ENCODE results near the gene MKX.
"Not testable (repeated sequence)": the region's sequence is repeated elsewhere in the genome, so short reads cannot be mapped to it uniquely, and the experiment has no call there.

The MKX gene

DNA sequence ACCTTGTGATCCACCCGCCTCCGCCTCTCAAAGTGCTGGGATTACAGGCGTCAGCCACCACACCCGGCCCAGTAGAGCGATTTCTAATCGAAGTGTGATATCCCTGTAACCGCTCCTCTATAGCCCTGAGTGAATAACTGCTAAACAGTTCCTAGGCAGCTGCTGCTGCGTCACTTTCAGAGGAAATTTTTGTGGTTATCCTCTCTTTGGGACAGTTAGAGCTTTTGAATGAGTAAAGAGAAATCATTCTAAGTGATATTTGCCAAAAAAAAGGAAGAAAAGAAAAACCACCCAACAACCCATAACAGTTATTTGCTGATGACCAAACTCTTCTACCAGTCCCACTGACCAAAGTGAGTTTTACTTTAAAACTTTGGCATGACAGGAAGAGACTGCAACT lies 59.9 kb downstream of the MKX start:
- Histone ChIP-seq H3K36me3 (no peaks in the 10 kb centered on the region), H3K4me3 (ENCODE audit: low read depth, low read length) (no peak overlapping the region), H3K27me3 (no peaks in the 10 kb centered on the region; the same call in 1 of the 2 replicates), H3K4me1 (no peaks in the 10 kb centered on the region), H3K9me3 (no peaks in the 10 kb centered on the region)
- DNase-seq, result no peak
- TF ChIP-seq, protein P1, sequence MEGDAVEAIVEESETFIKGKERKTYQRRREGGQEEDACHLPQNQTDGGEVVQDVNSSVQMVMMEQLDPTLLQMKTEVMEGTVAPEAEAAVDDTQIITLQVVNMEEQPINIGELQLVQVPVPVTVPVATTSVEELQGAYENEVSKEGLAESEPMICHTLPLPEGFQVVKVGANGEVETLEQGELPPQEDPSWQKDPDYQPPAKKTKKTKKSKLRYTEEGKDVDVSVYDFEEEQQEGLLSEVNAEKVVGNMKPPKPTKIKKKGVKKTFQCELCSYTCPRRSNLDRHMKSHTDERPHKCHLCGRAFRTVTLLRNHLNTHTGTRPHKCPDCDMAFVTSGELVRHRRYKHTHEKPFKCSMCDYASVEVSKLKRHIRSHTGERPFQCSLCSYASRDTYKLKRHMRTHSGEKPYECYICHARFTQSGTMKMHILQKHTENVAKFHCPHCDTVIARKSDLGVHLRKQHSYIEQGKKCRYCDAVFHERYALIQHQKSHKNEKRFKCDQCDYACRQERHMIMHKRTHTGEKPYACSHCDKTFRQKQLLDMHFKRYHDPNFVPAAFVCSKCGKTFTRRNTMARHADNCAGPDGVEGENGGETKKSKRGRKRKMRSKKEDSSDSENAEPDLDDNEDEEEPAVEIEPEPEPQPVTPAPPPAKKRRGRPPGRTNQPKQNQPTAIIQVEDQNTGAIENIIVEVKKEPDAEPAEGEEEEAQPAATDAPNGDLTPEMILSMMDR (IDR thresholded peaks at IDR 0.05; ENCODE audit: low read depth, low read length), result no peak

DNA sequence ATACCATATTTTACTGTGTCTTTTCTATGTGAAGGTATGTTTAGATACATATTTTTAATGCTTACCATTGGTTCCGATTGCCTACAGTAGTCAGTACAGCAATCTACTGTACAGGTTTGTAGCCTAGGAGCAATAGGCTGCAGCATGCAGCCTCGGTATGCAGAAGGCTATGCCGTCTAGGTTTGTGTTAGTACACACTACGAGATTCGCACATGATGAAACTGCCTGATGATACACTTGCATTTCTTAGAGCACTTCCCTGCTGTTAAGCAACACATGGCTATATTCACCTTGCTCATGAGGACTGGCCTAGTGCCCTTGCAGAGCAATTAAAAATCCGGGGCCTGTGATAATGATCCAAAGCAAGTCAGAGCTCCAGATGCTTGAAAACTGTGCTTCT lies 62.4 kb downstream of the MKX start:
- no peak for DNase-seq
- Histone ChIP-seq H3K27me3 (peaks cover 5% of the 10 kb centered on the region), H3K4me3 (ENCODE audit: low read depth, low read length) (no peak overlapping the region), H3K4me1 (no peaks in the 10 kb centered on the region), H3K36me3 (no peaks in the 10 kb centered on the region), H3K9me3 (no peaks in the 10 kb centered on the region)
- TF ChIP-seq, protein P1 (IDR thresholded peaks at IDR 0.05; ENCODE audit: low read depth, low read length), result no peak

DNA sequence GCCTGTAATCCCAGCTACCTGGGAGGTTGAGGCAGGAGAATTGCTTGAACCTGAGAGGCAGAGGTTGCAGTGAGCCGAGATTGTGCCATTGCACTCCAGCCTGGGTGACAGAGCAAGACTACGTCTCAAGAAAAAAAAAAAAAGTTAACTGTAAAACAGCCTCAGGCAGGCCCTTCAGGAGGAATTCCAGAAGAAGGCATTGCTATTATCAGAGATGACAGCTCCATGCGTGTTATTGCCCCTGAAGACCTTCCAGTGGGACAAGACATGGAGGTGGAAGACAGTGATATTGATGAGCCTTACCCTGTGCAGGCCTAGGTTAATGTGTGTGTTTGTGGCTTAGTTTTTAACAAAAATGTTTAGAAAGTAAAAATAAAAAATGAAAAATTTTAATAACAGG lies 63.8 kb downstream of the MKX start:
- not testable (repeated sequence) for H3K9me3 ChIP-seq; DNase-seq; H3K4me3 ChIP-seq (ENCODE audit: low read depth, low read length); H3K4me1 ChIP-seq; H3K27me3 ChIP-seq; H3K36me3 ChIP-seq

DNA sequence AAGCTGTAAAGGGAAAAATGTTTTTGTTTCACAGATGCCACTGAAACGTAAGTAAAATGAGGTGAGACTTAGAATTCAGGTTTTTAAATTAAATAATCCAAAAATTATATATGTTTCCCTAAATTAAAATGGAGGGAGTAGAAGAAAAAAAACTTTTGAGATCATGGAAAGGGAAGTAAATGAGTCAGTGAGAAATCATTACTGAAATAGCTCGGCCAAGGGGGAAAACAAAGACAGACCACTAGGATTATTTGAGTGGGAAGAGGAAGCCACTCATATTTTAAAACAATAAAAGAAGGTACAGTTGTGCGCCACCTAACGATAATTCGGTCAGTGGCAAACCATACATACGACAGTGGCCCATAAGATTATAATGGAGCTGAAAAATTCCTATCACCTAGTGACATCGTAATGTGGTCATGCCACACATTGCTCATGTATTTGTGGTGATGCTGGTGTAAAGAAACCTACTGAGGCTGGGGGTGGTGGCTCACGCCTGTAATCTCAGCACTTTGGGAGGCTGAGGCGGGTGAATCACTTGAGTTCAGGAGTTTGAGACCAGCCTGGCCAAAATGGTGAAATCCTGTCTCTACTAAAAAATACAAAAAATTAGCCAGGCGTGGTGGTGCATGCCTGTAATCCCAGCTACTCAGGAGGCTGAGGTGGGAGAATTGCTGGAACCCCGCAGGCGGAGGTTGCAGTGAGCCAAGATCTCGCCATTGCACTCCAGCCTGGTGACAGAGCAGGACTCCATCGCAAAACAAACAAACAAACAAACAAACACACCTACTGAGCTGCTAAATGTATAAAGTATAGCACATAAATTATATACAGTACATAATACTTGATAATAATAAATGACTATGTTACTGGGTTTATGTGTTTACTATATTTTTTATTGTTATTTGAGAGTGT lies 64.7 kb downstream of the MKX start:
- TF ChIP-seq, protein P1 (IDR thresholded peaks at IDR 0.05; ENCODE audit: low read depth, low read length), result peak; percentile 24; the same call in 1 of the 2 replicates
- H3K4me3 ChIP-seq (ENCODE audit: low read depth, low read length), result no peak overlapping the region
- peaks cover 11% of the 10 kb centered on the region for H3K27me3 ChIP-seq
- H3K36me3 ChIP-seq, result no peaks in the 10 kb centered on the region
- no peaks in the 10 kb centered on the region for H3K4me1 ChIP-seq
- H3K9me3 ChIP-seq, result no peaks in the 10 kb centered on the region
- DNase-seq, result no peak

DNA sequence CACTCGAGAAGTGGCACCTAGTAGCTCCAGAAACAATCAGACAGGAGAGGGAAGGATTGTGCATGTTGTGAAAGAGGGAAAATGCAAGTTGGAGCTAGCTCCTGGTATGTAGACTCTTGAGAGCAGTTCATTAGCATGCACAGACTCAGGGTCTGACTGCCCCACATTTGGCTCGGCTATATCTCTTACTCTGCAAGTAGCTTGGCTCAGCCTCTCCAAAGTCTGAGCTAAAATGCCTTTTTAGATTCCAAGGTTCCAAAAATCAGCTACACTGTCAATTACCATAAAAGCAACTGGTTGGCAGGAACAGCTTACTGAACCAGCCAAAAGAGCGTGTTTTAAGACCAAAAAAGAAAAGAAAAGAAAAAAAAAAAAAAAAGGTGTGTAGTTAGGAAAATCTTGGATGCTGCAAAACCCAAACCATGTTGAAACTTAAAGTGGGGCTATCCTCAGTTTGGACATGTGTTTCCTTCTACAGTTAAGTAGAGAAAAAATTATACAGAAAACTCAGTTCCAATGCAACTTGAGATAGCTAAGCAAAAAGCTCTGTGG lies 65.5 kb downstream of the MKX start:
- Histone ChIP-seq H3K9me3 (no peaks in the 10 kb centered on the region), H3K27me3 (peaks cover 11% of the 10 kb centered on the region), H3K4me3 (ENCODE audit: low read depth, low read length) (no peak overlapping the region), H3K4me1 (no peaks in the 10 kb centered on the region), H3K36me3 (no peaks in the 10 kb centered on the region)
- DNase-seq, result no peak
- TF ChIP-seq, protein P1 (IDR thresholded peaks at IDR 0.05; ENCODE audit: low read depth, low read length), result no peak

DNA sequence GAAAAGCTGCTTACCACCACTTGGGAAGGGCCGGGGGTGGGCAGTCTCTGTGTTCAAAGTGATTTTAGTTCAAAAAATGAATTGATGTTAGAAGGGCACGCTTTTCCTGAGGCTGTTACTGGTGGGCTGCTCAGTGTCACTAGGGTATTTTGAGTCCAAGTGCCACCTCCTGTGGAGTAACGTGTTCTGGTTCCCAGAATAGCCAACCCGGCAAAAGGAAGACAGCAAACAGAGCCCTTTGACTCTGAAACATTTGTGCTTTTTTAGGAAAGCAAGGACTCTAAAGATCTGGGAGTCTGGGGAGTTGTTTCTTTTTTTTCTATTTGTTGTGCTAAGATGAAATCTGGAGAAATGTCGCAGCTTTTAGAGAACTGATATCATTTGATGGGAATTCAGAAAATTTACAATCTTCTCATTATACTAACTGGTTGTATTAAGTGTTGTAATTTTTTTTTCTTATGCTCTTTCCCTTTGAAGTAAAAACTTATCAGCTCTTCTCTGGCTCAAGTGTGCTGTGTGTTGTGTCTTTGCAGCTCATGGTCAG lies 66.2 kb downstream of the MKX start:
- DNase-seq, result no peak

More for the DNA sequence above, 66.2 kb downstream of the MKX start:
- TF ChIP-seq, protein P1 (IDR thresholded peaks at IDR 0.05; ENCODE audit: low read depth, low read length), result no peak
- H3K27me3 ChIP-seq, result peaks cover 11% of the 10 kb centered on the region
- H3K4me3 ChIP-seq (ENCODE audit: low read depth, low read length), result no peak overlapping the region
- H3K9me3 ChIP-seq, result no peaks in the 10 kb centered on the region
- no peaks in the 10 kb centered on the region for H3K36me3 ChIP-seq
- no peaks in the 10 kb centered on the region for H3K4me1 ChIP-seq
